BJ (cell line): ENCODE results near the gene TYMS. TPM values are rescaled to one million over a fixed set of nuclear protein-coding genes. Genes with fewer than 3 reads are reported as not detected.
A peak's percentile ranks its signal among the peaks of the same experiment; 100 is the strongest.

Experiments used
- CTCF ChIA-PET: fragments of 350-600 bp; formaldehyde crosslinking; extraction: SDS; loops from one replicate; lab custom pipeline; 2021; ENCODE audit warnings: antibody characterized with exemption, inconsistent platforms; lab: Yijun Ruan, JAX
- POLR2A ChIA-PET: fragments of 300-600 bp; sonication (Branson Sonifier 250); formaldehyde crosslinking; extraction: SDS; loops from one replicate; lab custom pipeline; 2021; ENCODE audit warnings: antibody characterized with exemption; lab: Charles Lee
- DNase-seq: peaks from one replicate; pipeline ENCODE4 v3.0.0-alpha.2; 2011; ENCODE audit warnings: low read depth
- H3K27me3 ChIP-seq: 2 replicates; pipeline ENCODE4 v1.6.0; 2011; ENCODE audit warnings: low read length; ENCODE audit not compliant: control insufficient read depth, insufficient read depth
- H3K36me3 ChIP-seq: 2 replicates; pipeline ENCODE4 v1.5.1; 2011; ENCODE audit warnings: low read length; ENCODE audit not compliant: control insufficient read depth, insufficient read depth
- H3K4me3 ChIP-seq: 2 replicates; pipeline ENCODE4 v1.5.1; 2011; ENCODE audit warnings: low read depth, mild to moderate bottlenecking, control low read depth, low read length
- polyA minus RNA-seq: library from RNA; depleted of rRNA, polyadenylated mRNA; stranded (reverse); fragments of >200 nt; gene quantifications from 2 replicates; pipeline ENCODE4 v1.2.3, GENCODE V29; 2011; rRNA and poly(A)+ RNA removed
- polyA plus RNA-seq: library from polyadenylated mRNA; depleted of rRNA; stranded (reverse); fragments of >200 nt; gene quantifications from 2 replicates; pipeline ENCODE4 v1.2.3, GENCODE V29; 2011; rRNA removed
- TF ChIP-seq, protein P1 (sequence below): IDR thresholded peaks from 2 replicates; pipeline ENCODE4 v1.5.1; 2011; ENCODE audit warnings: low read depth, mild to moderate bottlenecking, control low read depth, inconsistent platforms, low read length, moderate library complexity; ENCODE audit not compliant: insufficient read depth

TYMS gene
- polyA plus RNA-seq: 80.4 and 146 TPM in 2 replicates
- polyA minus RNA-seq: 65.4 and 111 TPM in 2 replicates

DNA sequence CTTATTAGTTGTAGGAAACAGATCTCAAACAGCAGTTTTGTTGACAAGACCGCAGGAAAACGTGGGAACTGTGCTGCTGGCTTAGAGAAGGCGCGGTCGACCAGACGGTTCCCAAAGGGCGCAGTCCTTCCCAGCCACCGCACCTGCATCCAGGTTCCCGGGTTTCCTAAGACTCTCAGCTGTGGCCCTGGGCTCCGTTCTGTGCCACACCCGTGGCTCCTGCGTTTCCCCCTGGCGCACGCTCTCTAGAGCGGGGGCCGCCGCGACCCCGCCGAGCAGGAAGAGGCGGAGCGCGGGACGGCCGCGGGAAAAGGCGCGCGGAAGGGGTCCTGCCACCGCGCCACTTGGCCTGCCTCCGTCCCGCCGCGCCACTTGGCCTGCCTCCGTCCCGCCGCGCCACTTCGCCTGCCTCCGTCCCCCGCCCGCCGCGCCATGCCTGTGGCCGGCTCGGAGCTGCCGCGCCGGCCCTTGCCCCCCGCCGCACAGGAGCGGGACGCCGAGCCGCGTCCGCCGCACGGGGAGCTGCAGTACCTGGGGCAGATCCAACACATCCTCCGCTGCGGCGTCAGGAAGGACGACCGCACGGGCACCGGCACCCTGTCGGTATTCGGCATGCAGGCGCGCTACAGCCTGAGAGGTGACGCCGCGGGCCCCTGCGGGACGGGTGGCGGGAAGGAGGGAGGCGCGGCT lies at the start of gene TYMS:
Gene TYMS, plus strand, starts transcription at position 343 of the 690 bp plus-strand sequence. Its CDS starts 90 bp downstream, at position 433.
- DNase-seq: no peak
- ChIA-PET POLR2A (no interaction called here), CTCF (interaction anchor here (1.0 to 2.2 kb wide), 5 partner anchors 27 to 182 kb away, joined by 3 to 7 read pairs (median 4); partner anchors contain the start of gene ENOSF1)

DNA sequence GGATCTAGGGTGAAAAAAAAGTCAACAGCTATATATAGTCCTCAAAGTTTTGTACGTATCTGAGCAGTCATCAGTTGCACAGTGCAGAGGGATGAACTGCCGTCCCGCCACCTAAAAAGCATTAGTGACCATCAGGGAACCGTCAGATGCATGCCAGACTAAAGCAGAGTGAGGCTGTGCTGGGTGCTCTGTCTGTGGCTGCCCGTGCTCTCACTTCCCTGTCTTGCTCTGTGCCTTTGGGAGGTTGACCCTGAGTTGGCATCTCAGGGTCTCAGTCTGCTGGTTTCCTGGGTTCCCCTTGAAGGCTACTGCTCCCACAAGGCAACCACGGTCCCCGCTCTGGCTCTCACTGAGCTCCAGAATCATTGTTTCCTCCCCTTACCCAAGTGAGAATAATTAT lies 49.5 kb upstream of the TYMS start:
- no peaks in the 10 kb centered on the region for H3K36me3 ChIP-seq
- POLR2A ChIA-PET: no interaction called here
- H3K4me3 ChIP-seq: no peak overlapping the region
- no peak for DNase-seq
- CTCF ChIA-PET: interaction anchor here (1.6 kb wide), 1 partner anchor 8 kb away, joined by 8 read pairs; no protein-coding TSS in a partner anchor
- peaks cover 2% of the 10 kb centered on the region; the same call in 1 of the 2 replicates for H3K27me3 ChIP-seq
- TF ChIP-seq, protein P1, sequence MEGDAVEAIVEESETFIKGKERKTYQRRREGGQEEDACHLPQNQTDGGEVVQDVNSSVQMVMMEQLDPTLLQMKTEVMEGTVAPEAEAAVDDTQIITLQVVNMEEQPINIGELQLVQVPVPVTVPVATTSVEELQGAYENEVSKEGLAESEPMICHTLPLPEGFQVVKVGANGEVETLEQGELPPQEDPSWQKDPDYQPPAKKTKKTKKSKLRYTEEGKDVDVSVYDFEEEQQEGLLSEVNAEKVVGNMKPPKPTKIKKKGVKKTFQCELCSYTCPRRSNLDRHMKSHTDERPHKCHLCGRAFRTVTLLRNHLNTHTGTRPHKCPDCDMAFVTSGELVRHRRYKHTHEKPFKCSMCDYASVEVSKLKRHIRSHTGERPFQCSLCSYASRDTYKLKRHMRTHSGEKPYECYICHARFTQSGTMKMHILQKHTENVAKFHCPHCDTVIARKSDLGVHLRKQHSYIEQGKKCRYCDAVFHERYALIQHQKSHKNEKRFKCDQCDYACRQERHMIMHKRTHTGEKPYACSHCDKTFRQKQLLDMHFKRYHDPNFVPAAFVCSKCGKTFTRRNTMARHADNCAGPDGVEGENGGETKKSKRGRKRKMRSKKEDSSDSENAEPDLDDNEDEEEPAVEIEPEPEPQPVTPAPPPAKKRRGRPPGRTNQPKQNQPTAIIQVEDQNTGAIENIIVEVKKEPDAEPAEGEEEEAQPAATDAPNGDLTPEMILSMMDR: no peak

More for the DNA sequence above, at the start of gene TYMS:
- Histone ChIP-seq H3K4me3 (peak within 1 kb of the TSS; percentile 65), H3K36me3 (no peaks in the 10 kb centered on the region), H3K27me3 (no peaks in the 10 kb centered on the region)
- TF ChIP-seq, protein P1: 0 out of 2 replicates have a peak, but pooled peaks have one; percentile 17

DNA sequence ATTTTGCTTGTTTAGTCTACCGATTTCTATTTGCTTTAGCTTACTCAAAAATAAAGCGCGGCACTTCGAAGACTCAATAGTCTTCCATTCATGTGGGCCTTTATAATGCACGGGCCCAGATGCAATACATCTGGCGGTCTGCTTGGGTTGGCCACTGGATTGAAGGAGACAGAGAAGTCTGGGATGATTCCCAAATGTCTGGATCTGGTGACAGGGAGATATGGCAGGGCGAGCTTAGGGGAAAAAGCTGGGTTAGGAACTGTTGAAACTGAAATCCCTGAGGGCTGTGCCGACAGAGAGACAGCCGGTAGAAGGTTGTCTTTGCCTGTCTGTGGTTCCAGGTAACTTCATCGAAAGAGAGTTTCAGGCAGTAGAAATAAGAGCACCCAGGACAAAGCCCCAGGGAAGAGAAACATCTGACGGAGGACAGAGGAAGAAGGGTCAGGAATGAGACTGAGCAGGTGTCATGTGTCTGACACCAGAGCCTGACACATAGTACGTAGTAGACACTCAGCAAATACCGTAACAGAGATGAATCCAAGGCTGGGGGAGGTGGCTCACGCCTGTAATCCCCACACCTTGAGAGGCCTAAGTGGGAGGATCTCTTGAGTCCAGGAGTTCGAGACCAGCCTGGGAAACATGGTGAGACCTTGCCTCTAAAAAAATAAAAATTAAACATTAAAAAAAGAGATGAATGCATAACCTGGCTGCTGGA lies 47.1 kb upstream of the TYMS start:
- POLR2A ChIA-PET: interaction anchor here (0.6 kb wide), 1 partner anchor 202 kb away, joined by 17 read pairs; no protein-coding TSS in a partner anchor
- TF ChIP-seq, protein P1: no peak
- peaks cover 2% of the 10 kb centered on the region; the same call in 1 of the 2 replicates for H3K27me3 ChIP-seq
- H3K36me3 ChIP-seq: no peaks in the 10 kb centered on the region
- no peak for DNase-seq
- CTCF ChIA-PET: no interaction called here
- no peak overlapping the region for H3K4me3 ChIP-seq

DNA sequence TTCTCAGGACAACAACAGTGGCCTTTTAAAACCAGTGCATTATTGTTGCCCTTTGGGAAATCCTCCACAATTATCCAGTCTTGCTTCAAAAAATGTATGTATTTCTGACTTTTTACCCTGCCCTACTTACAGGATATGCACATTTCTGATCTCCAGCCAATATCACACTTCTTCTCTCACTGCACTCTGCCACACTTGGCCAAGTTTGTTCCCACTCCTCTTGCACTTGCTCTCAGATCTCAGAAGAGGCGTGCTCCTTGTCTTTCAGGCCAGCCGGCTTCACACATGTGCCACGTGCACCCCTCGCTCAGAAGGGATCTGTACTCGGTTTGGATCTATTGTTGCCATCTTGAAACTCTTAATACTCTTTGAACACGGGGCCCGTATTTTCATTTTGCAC lies 45.3 kb upstream of the TYMS start:
- H3K27me3 ChIP-seq: peaks cover 2% of the 10 kb centered on the region; the same call in 1 of the 2 replicates
- ChIA-PET POLR2A (no interaction called here), CTCF (interaction anchor here (0.5 to 1.7 kb wide), 4 partner anchors 188 to 332 kb away, joined by 3 read pairs; no protein-coding TSS in a partner anchor)
- no peak overlapping the region for H3K4me3 ChIP-seq
- TF ChIP-seq, protein P1: no peak
- H3K36me3 ChIP-seq: no peaks in the 10 kb centered on the region
- DNase-seq: no peak

DNA sequence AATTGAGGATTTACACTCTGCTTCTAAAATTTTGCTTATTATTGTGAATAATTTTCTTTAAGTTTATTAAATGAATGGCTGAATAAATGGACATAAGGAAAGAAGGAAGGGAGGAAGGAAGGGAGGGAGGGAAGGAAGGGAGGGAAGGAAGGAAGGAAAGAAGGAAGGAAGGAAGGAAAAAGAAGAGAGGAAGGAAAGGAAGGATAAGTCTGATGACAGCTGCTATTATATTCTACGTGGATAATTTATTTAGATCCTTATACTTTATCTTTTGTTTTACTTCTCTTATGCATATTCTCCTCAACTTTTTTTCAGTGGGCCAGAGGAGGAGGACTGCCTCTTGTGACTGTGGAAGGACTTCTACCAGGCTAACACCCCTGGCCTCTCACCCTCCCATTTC lies 43.3 kb upstream of the TYMS start:
- TF ChIP-seq, protein P1: no peak
- ChIA-PET POLR2A (no interaction called here), CTCF (interaction anchor here (1.0 to 1.9 kb wide), 3 partner anchors 10 to 117 kb away, joined by 3 to 6 read pairs (median 5); no protein-coding TSS in a partner anchor)
- H3K27me3 ChIP-seq: peaks cover 2% of the 10 kb centered on the region; the same call in 1 of the 2 replicates
- H3K36me3 ChIP-seq: no peaks in the 10 kb centered on the region
- H3K4me3 ChIP-seq: no peak overlapping the region
- no peak for DNase-seq
